Right lobe of liver (tissue), 6 donors: ENCODE data around the gene CC2D1A. TPM values are rescaled to one million over a fixed set of nuclear protein-coding genes. Genes with fewer than 3 reads are reported as not detected.

ENCODE experiments used
- ATAC-seq, 4 donors: fragments of 200-7000 bp; cut with Tn5 transposase; one replicate each; pipeline ENCODE4 v1.9.1; 2020; ENCODE audit warnings: mild to moderate bottlenecking in 4 of 4, moderate library complexity in 4 of 4
- DNase-seq, 3 donors: peaks; one replicate each; pipeline ENCODE4 v3.0.0-alpha.2; 2020
- H3K27ac ChIP-seq, 3 donors: fragments of 200-600 bp; one replicate each; pipeline ENCODE4 v1.8.0; 2022
- H3K27me3 ChIP-seq, 2 donors: fragments of 200-600 bp; one replicate each; pipeline ENCODE4 v1.8.0; 2022
- H3K36me3 ChIP-seq, 4 donors: fragments of 200-600 bp; sonication (generic) in 1 of 4; one replicate each; pipeline versions ENCODE4 v1.5.1 to v1.8.0; 2017 to 2022; ENCODE audit warnings: control low read depth in 1 of 4
- H3K4me1 ChIP-seq, 4 donors: fragments of 200-600 bp; sonication (generic) in 1 of 4; one replicate each; pipeline versions ENCODE4 v1.5.1 to v1.8.0; 2017 to 2022; ENCODE audit warnings: control low read depth in 1 of 4
- H3K4me3 ChIP-seq, 3 donors: fragments of 200-600 bp; one replicate each; pipeline ENCODE4 v1.8.0; 2022
- H3K9me3 ChIP-seq, 4 donors: fragments of 200-600 bp; sonication (generic) in 1 of 4; one replicate each; pipeline versions ENCODE4 v1.5.1 to v1.8.0; 2017 to 2022; ENCODE audit warnings: control low read depth in 1 of 4
- POLR2A ChIP-seq: fragments of 450-650 bp; IDR thresholded peaks from one replicate; pipeline ENCODE4 v1.6.1; 2017; ENCODE audit warnings: antibody characterized with exemption, mild to moderate bottlenecking
- WGBS: methylation state at CpG from one replicate; pipeline ENCODE4 v1.1.6; 2018; ENCODE audit warnings: low coverage, low lambda C conversion rate; ENCODE audit not compliant: insufficient coverage; ENCODE audit errors: missing lambda C conversion rate; 5-methylcytosine and 5-hydroxymethylcytosine counted together
- intact Hi-C, 2 donors: fragments of 100-400 bp; cut with DNase I; formaldehyde crosslinking; loops; one replicate each; pipeline versions ENCODE4 v1.11.2 to v1.14.1; 2022
- total RNA-seq, 6 experiments: library from RNA; depleted of rRNA in 2 of 6; stranded (reverse); fragments of >200 nt in 2 of 6; fragmentation: NEBNext Ultra II Directional in 3 of 6; extraction: Animal tissue kit (Norgen Biotek cat#: 25700) in 3 of 6; gene quantifications; one replicate each; pipeline versions ENCODE4 v1.1.0 to v1.2.4, GENCODE V29; 2016 to 2023
- TF ChIP-seq, protein P1 (sequence below), 4 donors: fragments of 200-600 bp in 3 of 4; fragments of 450-650 bp in 1 of 4; IDR thresholded peaks; one replicate each; pipeline versions ENCODE4 v1.5.1 to v1.8.0; 2016 to 2022; ENCODE audit warnings: antibody characterized with exemption in 4 of 4, mild to moderate bottlenecking in 2 of 4
- donor health status: DM: no; HTN: yes; CAD: no.
- donor health status: DM: no; HTN: no; CAD: no.
- donor health status: DM: no; HTN: no; CAD: no.
- donor health status: DM: no; HTN: yes; CAD: no.
- donor health status: DM: no; HTN: yes; CAD: no.

CC2D1A gene
- total RNA-seq, 6 experiments from 2014 or later = 16.5 to 29.8 (median 18.1) TPM

DNA sequence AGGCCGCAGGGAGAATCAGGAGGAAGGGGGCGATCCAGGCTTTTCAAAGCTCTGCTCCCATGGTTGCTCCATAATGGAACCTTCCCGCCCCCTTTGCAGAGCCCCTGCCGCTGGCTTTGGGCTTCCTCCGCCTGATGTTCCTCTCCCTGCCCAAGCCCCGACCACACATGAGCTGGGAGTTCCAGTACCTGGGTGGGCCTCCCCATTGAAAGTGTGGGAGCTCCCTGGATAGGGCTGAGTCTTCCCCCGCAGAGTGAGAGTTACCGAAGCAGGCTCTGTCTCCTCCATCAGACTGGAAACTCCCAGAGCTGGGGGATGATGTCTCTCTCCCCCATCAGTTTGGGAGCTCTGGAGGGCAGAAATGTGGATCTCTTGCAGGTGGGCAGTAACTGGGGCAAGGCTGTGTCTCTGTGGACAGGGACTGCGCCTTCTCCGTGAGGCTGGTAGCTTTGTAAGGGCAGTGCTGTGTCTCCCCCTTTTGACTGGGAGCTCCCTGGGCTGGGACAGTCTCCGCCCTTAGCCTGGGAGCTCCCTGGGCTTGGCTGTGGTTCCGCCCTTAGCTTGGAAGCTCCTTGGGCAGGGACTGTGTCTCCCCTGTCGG, 47.0 kb downstream of the CC2D1A start:
- WGBS = 0% methylated on average over 3 of the region's 13 CpGs
- peaks cover 0 to 13% (median 6%) of the 10 kb centered on the region in 4 donors for H3K36me3 ChIP-seq
- H3K27ac ChIP-seq = peak overlapping the region in 2 of 3 donors; percentile 49 to 59
- intact Hi-C loops = no loop called here
- ATAC-seq (peak in 1 of 4 donors; percentile 11), DNase-seq (peak in 1 of 3 donors; percentile 57)
- TF ChIP-seq, protein P1, sequence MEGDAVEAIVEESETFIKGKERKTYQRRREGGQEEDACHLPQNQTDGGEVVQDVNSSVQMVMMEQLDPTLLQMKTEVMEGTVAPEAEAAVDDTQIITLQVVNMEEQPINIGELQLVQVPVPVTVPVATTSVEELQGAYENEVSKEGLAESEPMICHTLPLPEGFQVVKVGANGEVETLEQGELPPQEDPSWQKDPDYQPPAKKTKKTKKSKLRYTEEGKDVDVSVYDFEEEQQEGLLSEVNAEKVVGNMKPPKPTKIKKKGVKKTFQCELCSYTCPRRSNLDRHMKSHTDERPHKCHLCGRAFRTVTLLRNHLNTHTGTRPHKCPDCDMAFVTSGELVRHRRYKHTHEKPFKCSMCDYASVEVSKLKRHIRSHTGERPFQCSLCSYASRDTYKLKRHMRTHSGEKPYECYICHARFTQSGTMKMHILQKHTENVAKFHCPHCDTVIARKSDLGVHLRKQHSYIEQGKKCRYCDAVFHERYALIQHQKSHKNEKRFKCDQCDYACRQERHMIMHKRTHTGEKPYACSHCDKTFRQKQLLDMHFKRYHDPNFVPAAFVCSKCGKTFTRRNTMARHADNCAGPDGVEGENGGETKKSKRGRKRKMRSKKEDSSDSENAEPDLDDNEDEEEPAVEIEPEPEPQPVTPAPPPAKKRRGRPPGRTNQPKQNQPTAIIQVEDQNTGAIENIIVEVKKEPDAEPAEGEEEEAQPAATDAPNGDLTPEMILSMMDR (IDR thresholded peaks at IDR 0.05) = no peak
- no peak for TF ChIP-seq POLR2A
- H3K9me3 ChIP-seq = no peaks in the 10 kb centered on the region
- H3K4me3 ChIP-seq = peak overlapping the region; percentile 66 to 77 (median 74)
- H3K4me1 ChIP-seq = peaks cover 0 to 12% (median 3%) of the 10 kb centered on the region in 4 donors
- no peaks in the 10 kb centered on the region for H3K27me3 ChIP-seq

DNA sequence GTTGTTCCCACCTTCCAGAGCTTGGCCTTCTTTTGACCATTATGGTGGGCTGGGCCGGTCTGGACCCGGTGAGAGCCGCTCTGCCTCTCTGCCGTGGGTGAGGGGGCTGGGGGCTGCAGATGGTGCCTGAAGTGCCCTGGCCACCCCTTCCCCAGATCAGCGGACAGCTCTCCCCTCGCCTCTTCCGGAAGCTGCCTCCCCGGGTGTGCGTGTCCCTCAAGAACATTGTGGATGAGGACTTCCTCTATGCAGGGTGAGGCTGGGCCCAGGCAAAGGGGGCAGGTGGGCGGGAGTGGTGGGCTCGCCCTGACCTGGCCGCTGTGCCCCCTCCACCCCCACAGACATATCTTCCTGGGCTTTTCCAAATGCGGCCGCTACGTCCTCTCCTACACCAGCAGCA, 48.2 kb downstream of the CC2D1A start:
- no peak for TF ChIP-seq POLR2A
- TF ChIP-seq, protein P1 (IDR thresholded peaks at IDR 0.05) = no peak
- intact Hi-C loops = no loop called here
- Histone ChIP-seq H3K9me3 (no peaks in the 10 kb centered on the region), H3K27ac (no peak overlapping the region), H3K27me3 (no peaks in the 10 kb centered on the region), H3K4me3 (no peak overlapping the region), H3K4me1 (peaks cover 0 to 12% (median 3%) of the 10 kb centered on the region in 4 donors), H3K36me3 (peaks cover 0 to 15% (median 6%) of the 10 kb centered on the region in 4 donors)
- ATAC-seq = no peak
- no peak for DNase-seq
- WGBS = no CpG with 5 or more reads among the region's 15 CpGs

DNA sequence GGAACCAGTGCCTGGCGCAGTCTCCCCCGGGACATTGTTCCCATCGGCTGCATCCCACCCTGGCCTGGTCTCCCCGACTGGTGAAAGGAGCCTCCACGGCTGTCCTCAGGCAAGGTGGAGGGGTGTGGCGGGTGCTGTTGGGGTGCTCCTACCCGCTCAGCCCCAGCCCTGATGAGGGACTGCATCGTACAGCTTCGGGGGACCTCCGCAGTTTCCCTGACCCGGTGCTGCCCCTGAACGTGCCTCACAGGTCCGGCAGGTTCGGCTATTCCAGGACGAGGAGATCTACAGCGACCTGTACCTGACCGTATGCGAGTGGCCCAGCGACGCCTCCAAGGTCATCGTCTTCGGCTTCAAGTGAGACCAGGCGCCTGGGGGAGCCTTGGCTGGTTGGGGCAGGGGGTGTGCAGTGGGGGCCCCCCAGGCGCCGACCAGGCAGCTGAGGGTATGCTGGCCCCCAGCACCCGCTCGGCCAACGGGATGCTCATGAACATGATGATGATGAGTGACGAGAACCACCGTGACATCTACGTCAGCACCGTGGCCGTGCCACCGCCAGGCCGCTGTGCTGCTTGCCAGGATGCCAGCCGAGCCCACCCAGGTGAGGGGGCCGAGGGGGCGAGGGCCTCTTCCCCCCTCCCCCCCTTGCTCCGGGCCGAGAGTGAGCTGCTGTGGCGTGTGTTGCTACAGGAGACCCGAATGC, 49.8 kb downstream of the CC2D1A start:
- Histone ChIP-seq H3K27me3 (no peaks in the 10 kb centered on the region), H3K36me3 (peaks cover 0 to 17% (median 7%) of the 10 kb centered on the region in 4 donors), H3K27ac (no peak overlapping the region), H3K9me3 (no peaks in the 10 kb centered on the region), H3K4me3 (no peak overlapping the region), H3K4me1 (peaks cover 0 to 12% (median 3%) of the 10 kb centered on the region in 4 donors)
- DNase-seq (no peak), ATAC-seq (no peak)
- WGBS = no CpG with 5 or more reads among the region's 42 CpGs
- intact Hi-C loops = no loop called here
- no peak for TF ChIP-seq POLR2A
- TF ChIP-seq, protein P1 (IDR thresholded peaks at IDR 0.05) = no peak

DNA sequence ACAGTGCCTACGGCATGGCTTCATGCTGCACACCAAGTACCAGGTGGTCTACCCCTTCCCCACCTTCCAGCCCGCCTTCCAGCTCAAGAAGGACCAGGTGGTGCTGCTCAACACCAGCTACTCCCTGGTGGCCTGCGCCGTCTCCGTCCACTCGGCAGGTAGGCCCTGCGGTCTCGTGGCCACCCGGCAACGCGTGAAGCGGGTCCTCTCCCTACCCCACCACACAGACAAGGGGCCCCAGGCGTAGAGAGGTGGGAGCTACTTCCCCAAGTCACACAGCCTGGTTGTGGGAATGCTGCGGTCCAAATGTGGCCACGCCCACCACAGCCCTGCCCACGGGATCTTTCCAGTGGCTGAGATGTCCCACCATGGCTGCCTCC, 50.4 kb downstream of the CC2D1A start:
- H3K9me3 ChIP-seq = no peaks in the 10 kb centered on the region
- WGBS = no CpG with 5 or more reads among the region's 16 CpGs
- peaks cover 0 to 12% (median 3%) of the 10 kb centered on the region in 4 donors for H3K4me1 ChIP-seq
- intact Hi-C loops = no loop called here
- H3K27ac ChIP-seq = no peak overlapping the region
- no peak for ATAC-seq
- peak in 1 of 3 donors; percentile 50 for DNase-seq
- no peak for TF ChIP-seq POLR2A
- TF ChIP-seq, protein P1 (IDR thresholded peaks at IDR 0.05) = no peak
- peaks cover 0 to 22% (median 9%) of the 10 kb centered on the region in 4 donors for H3K36me3 ChIP-seq
- no peak overlapping the region for H3K4me3 ChIP-seq
- no peaks in the 10 kb centered on the region for H3K27me3 ChIP-seq
